WTC11 (cell line): ENCODE measurements around the gene FBRSL1. TPM values are rescaled to one million over a fixed set of nuclear protein-coding genes. Genes with fewer than 3 reads are reported as not detected.

Experiments
- ATAC-seq: fragments of 200-7000 bp; cut with Tn5 transposase; 2 replicates; pipeline ENCODE4 v1.10.0; 2021; ENCODE audit warnings: mild to moderate bottlenecking, moderate library complexity
- CTCF ChIA-PET: fragments of 300-600 bp; sonication (Branson Sonifier 250); formaldehyde crosslinking; loops from one replicate; lab custom pipeline; 2021; ENCODE audit warnings: antibody characterized with exemption; lab: Charles Lee
- POLR2A ChIA-PET: fragments of 350-600 bp; sonication (Branson Sonifier 250); formaldehyde crosslinking; loops from one replicate; lab custom pipeline; 2021; ENCODE audit warnings: antibody characterized with exemption; lab: Charles Lee
- DNase-seq: peaks from one replicate; pipeline ENCODE4 v3.0.0; 2021; ENCODE audit warnings: low spot score
- H3K27ac Mint-ChIP-seq: 2 replicates; pipeline ENCODE4 v1.8.0; 2021; ENCODE audit warnings: mixed read lengths
- H3K27me3 Mint-ChIP-seq: 2 replicates; pipeline ENCODE4 v1.8.0; 2021; ENCODE audit warnings: low read depth, mild to moderate bottlenecking, moderate library complexity, mixed read lengths
- H3K36me3 Mint-ChIP-seq: 2 replicates; pipeline ENCODE4 v1.8.0; 2021; ENCODE audit warnings: mixed read lengths
- H3K4me1 Mint-ChIP-seq: 2 replicates; pipeline ENCODE4 v1.8.0; 2022; ENCODE audit warnings: mixed read lengths
- H3K4me3 Mint-ChIP-seq: 2 replicates; pipeline ENCODE4 v1.8.0; 2021; ENCODE audit warnings: mild to moderate bottlenecking, moderate library complexity, mixed read lengths
- H3K9me3 Mint-ChIP-seq: 2 replicates; pipeline ENCODE4 v1.8.0; 2021; ENCODE audit warnings: mixed read lengths
- ESRRA ChIP-seq: sonication (generic); formaldehyde crosslinking; IDR thresholded peaks from 2 replicates; pipeline ENCODE4 v1.8.1; 2022; ENCODE audit warnings: mild to moderate bottlenecking, missing genetic modification reagents, borderline replicate concordance
- GTF2I ChIP-seq: fragments of 250-450 bp; sonication (Bioruptor Pico); conservative IDR thresholded peaks from 2 replicates; pipeline ENCODE4 v1.4.0; 2021; ENCODE audit warnings: mild to moderate bottlenecking
- JUN ChIP-seq: sonication (generic); formaldehyde crosslinking; IDR thresholded peaks from 2 replicates; pipeline ENCODE4 v1.8.0; 2023; ENCODE audit warnings: mild to moderate bottlenecking, missing genetic modification reagents
- OVOL2 ChIP-seq: fragments of 250-450 bp; sonication (Bioruptor Pico); IDR thresholded peaks from 2 replicates; pipeline ENCODE4 v1.9.0; 2021; ENCODE audit warnings: mild to moderate bottlenecking, borderline replicate concordance
- RORB ChIP-seq: fragments of 250-450 bp; sonication (Bioruptor Pico); IDR thresholded peaks from 2 replicates; pipeline ENCODE4 v1.9.0; 2021; ENCODE audit warnings: mild to moderate bottlenecking
- ZNF416 ChIP-seq: fragments of 250-450 bp; sonication (Bioruptor Pico); IDR thresholded peaks from 2 replicates; pipeline ENCODE4 v1.9.0; 2021; ENCODE audit warnings: mild to moderate bottlenecking, inconsistent platforms
- ZNF425 ChIP-seq: fragments of 250-450 bp; sonication (Bioruptor Pico); conservative IDR thresholded peaks from 2 replicates; pipeline ENCODE4 v1.9.0; 2021; ENCODE audit warnings: mild to moderate bottlenecking
- total RNA-seq: library from RNA; stranded (reverse); gene quantifications from 3 replicates; pipeline ENCODE4 v1.2.3, GENCODE V29; 2021
- TF ChIP-seq, protein P1 (sequence below): sonication (generic); formaldehyde crosslinking; IDR thresholded peaks from 2 replicates; pipeline ENCODE4 v1.8.1; 2022; ENCODE audit warnings: mild to moderate bottlenecking, missing genetic modification reagents, moderate library complexity, borderline replicate concordance
- TF ChIP-seq, protein P2 (sequence below): sonication (generic); formaldehyde crosslinking; IDR thresholded peaks from 2 replicates; pipeline ENCODE4 v1.8.1; 2022; ENCODE audit warnings: mild to moderate bottlenecking, moderate library complexity, missing genetic modification reagents
- TF ChIP-seq, protein P3 (sequence below): fragments of 250-450 bp; sonication (Bioruptor Pico); IDR thresholded peaks from 2 replicates; pipeline ENCODE4 v1.8.0; 2021; ENCODE audit warnings: mild to moderate bottlenecking
- TF ChIP-seq, protein P4 (sequence below): fragments of 250-450 bp; sonication (Bioruptor Pico); IDR thresholded peaks from 2 replicates; pipeline ENCODE4 v1.9.0; 2021; ENCODE audit warnings: mild to moderate bottlenecking
- TF ChIP-seq, protein P5 (sequence below): sonication (generic); formaldehyde crosslinking; IDR thresholded peaks from 2 replicates; pipeline ENCODE4 v1.8.0; 2023; ENCODE audit warnings: missing genetic modification reagents, mild to moderate bottlenecking, borderline replicate concordance
- TF ChIP-seq, protein P6 (sequence below): sonication (generic); formaldehyde crosslinking; IDR thresholded peaks from 2 replicates; pipeline ENCODE4 v1.8.0; 2022; ENCODE audit warnings: mild to moderate bottlenecking, missing genetic modification reagents

Gene FBRSL1
- total RNA-seq, 1 experiment from 2014 or later = 129 TPM

- TF ChIP-seq, protein P1, sequence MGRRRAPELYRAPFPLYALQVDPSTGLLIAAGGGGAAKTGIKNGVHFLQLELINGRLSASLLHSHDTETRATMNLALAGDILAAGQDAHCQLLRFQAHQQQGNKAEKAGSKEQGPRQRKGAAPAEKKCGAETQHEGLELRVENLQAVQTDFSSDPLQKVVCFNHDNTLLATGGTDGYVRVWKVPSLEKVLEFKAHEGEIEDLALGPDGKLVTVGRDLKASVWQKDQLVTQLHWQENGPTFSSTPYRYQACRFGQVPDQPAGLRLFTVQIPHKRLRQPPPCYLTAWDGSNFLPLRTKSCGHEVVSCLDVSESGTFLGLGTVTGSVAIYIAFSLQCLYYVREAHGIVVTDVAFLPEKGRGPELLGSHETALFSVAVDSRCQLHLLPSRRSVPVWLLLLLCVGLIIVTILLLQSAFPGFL = no peak
- TF ChIP-seq, protein P2, sequence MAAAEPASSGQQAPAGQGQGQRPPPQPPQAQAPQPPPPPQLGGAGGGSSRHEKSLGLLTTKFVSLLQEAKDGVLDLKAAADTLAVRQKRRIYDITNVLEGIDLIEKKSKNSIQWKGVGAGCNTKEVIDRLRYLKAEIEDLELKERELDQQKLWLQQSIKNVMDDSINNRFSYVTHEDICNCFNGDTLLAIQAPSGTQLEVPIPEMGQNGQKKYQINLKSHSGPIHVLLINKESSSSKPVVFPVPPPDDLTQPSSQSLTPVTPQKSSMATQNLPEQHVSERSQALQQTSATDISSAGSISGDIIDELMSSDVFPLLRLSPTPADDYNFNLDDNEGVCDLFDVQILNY = no peak
- no peak for TF ChIP-seq GTF2I (CRISPR knock-in tag)
- TF ChIP-seq, all 79 proteins: peak for 0
Measured at GRCh38 chr12:132510746-132511477, 21.0 kb downstream of the FBRSL1 start (continued).

- DNase-seq (no peak), ATAC-seq (no peak)
- peaks cover 4% of the 10 kb centered on the region for H3K4me1 Mint-ChIP-seq
- TF ChIP-seq RORB (CRISPR knock-in tag) = no peak
- TF ChIP-seq, all 79 proteins: peak for 0
- Mint-ChIP-seq H3K36me3 (no peaks in the 10 kb centered on the region), H3K4me3 (no peak overlapping the region), H3K9me3 (no peaks in the 10 kb centered on the region), H3K27ac (no peak overlapping the region), H3K27me3 (peaks cover 7% of the 10 kb centered on the region)
- ChIA-PET POLR2A (no interaction called here), CTCF (interaction anchor here (1.4 to 1.5 kb wide), 2 partner anchors 12 to 51 kb away, joined by 4 read pairs; no protein-coding TSS in a partner anchor)
Measured at GRCh38 chr12:132511516-132512196, 21.7 kb downstream of the FBRSL1 start.

DNA sequence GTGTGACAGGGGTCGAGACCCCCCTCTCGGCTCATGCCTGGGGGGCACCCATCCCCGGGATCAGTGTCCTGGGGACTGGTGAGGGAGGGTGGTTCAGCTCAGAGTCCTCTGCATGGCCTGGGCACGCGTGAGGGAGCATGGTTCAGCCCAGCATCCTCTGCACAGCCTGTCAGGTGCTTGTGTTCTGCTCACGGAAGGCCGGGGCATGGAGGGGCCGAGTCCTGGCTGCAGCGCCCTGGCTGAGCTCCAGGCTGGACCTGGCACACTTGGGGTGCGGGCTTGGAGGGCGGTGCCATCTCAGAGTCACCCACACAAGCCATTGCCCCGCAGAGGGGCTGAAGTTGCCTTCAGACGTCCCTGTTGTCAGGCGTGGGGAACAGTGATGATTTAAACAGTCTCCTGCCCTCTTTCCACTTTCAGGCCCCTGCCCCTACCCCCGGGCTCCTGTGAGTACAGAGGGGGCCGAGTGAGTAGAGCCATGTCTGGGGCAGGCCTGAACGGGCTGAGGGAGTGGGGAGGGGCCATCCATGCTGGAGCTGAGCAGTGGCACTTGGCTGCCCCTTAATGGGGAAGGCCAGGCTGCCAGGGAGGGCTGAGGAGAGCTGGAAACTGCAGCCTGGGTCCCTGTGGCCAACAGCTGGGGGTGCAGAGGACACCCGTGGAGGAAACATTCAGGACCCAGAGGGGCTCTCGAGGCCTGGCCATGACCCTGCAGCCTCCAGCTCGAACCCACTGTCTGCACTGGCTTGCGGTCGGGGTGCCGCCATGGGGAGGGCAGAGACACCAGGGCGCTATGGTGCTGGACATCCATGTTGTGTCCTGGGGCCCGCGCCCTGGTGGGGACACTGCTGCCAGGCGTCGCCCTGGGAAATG is 22.5 kb downstream of the FBRSL1 start:
- Mint-ChIP-seq H3K4me3 (no peak overlapping the region), H3K27me3 (peaks cover 9% of the 10 kb centered on the region)
- TF ChIP-seq, protein P3, sequence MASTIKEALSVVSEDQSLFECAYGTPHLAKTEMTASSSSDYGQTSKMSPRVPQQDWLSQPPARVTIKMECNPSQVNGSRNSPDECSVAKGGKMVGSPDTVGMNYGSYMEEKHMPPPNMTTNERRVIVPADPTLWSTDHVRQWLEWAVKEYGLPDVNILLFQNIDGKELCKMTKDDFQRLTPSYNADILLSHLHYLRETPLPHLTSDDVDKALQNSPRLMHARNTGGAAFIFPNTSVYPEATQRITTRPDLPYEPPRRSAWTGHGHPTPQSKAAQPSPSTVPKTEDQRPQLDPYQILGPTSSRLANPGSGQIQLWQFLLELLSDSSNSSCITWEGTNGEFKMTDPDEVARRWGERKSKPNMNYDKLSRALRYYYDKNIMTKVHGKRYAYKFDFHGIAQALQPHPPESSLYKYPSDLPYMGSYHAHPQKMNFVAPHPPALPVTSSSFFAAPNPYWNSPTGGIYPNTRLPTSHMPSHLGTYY (CRISPR knock-in tag) = no peak
- no peak for TF ChIP-seq OVOL2 (CRISPR knock-in tag)
- TF ChIP-seq JUN (CRISPR knock-in tag) = no peak
- TF ChIP-seq ZNF425 = no peak
- TF ChIP-seq, protein P4, sequence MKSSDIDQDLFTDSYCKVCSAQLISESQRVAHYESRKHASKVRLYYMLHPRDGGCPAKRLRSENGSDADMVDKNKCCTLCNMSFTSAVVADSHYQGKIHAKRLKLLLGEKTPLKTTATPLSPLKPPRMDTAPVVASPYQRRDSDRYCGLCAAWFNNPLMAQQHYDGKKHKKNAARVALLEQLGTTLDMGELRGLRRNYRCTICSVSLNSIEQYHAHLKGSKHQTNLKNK (CRISPR knock-in tag) = no peak
- TF ChIP-seq, protein P5, sequence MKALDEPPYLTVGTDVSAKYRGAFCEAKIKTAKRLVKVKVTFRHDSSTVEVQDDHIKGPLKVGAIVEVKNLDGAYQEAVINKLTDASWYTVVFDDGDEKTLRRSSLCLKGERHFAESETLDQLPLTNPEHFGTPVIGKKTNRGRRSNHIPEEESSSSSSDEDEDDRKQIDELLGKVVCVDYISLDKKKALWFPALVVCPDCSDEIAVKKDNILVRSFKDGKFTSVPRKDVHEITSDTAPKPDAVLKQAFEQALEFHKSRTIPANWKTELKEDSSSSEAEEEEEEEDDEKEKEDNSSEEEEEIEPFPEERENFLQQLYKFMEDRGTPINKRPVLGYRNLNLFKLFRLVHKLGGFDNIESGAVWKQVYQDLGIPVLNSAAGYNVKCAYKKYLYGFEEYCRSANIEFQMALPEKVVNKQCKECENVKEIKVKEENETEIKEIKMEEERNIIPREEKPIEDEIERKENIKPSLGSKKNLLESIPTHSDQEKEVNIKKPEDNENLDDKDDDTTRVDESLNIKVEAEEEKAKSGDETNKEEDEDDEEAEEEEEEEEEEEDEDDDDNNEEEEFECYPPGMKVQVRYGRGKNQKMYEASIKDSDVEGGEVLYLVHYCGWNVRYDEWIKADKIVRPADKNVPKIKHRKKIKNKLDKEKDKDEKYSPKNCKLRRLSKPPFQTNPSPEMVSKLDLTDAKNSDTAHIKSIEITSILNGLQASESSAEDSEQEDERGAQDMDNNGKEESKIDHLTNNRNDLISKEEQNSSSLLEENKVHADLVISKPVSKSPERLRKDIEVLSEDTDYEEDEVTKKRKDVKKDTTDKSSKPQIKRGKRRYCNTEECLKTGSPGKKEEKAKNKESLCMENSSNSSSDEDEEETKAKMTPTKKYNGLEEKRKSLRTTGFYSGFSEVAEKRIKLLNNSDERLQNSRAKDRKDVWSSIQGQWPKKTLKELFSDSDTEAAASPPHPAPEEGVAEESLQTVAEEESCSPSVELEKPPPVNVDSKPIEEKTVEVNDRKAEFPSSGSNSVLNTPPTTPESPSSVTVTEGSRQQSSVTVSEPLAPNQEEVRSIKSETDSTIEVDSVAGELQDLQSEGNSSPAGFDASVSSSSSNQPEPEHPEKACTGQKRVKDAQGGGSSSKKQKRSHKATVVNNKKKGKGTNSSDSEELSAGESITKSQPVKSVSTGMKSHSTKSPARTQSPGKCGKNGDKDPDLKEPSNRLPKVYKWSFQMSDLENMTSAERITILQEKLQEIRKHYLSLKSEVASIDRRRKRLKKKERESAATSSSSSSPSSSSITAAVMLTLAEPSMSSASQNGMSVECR (CRISPR knock-in tag) = no peak
- no peak for TF ChIP-seq ESRRA (CRISPR knock-in tag)
- TF ChIP-seq, protein P6, sequence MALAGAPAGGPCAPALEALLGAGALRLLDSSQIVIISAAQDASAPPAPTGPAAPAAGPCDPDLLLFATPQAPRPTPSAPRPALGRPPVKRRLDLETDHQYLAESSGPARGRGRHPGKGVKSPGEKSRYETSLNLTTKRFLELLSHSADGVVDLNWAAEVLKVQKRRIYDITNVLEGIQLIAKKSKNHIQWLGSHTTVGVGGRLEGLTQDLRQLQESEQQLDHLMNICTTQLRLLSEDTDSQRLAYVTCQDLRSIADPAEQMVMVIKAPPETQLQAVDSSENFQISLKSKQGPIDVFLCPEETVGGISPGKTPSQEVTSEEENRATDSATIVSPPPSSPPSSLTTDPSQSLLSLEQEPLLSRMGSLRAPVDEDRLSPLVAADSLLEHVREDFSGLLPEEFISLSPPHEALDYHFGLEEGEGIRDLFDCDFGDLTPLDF (CRISPR knock-in tag) = no peak
- no peak for TF ChIP-seq ZNF416
- TF ChIP-seq, all 79 proteins: peak for 0
- H3K36me3 Mint-ChIP-seq = no peaks in the 10 kb centered on the region
- ATAC-seq = no peak
- H3K9me3 Mint-ChIP-seq = no peaks in the 10 kb centered on the region
- POLR2A ChIA-PET = no interaction called here
- no peaks in the 10 kb centered on the region; the same call in 1 of the 2 replicates for H3K4me1 Mint-ChIP-seq
- no peak overlapping the region for H3K27ac Mint-ChIP-seq
- DNase-seq = no peak
- CTCF ChIA-PET = interaction anchor here (1.4 to 1.5 kb wide), 3 partner anchors 11 to 52 kb away, joined by 4 read pairs; no protein-coding TSS in a partner anchor
